ENCODE measurements around the gene CASP3.
A peak's percentile ranks its signal among the peaks of the same experiment; 100 is the strongest.
"Not testable (repeated sequence)": the region's sequence is repeated elsewhere in the genome, so short reads cannot be mapped to it uniquely, and the experiment has no call there.

The CASP3 gene

DNA sequence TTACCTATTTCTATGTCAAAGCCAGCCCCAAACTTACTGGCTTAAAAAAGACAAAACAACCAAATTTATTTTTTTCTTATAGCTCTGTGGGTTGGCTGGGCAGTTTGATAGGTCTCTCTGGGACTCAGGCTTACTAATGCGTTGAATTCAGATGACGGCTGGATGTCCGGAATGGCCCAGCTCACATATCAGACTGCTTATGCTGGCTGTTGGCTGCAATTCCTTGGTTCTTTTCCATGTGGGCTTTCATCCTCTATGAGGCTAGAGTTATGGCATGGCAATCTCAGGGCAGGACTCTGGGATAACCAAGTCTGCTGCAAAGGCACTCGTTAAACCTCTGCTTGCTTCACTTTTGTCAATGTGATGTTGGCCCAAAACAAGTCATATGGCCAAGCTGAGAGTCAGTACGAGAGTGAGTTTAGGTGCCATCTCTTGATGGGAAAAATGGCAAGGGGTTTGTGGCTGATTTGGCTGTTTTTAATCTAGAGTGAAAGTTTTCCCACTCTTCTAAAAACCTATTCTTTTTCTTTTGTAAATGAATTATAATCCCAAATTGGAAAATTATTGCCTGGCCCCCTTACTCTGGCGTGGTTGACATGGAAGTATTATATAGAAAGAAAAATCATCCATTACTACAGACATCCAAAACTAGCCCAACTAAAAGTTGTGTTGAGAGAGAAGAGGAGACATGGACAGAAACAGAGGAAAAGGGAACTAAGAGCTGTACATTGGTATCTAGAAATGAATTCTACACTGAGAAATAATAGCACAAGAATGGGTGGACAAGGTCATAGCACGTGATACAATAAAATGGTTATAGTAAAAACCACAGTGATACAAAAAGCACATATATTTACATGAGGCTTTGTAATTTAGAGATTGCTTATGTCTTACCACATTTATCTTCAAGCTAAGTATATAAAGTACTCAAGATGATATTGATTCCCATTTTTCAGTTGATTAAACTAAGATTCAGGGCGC is 6.9 kb upstream of the CASP3 start:
- no peaks in the 10 kb centered on the region for H3K9me2 ChIP-seq (replicated peaks; ENCODE audit: control insufficient read depth, low read length)
- H3F3A ChIP-seq (ENCODE audit: control insufficient read depth, insufficient read depth): peaks cover 11% of the 10 kb centered on the region
- H3K27ac ChIP-seq (ENCODE audit: low read depth, low read length): peak overlapping the region; percentile 7; the same call in 1 of the 2 replicates
- peaks cover 6% of the 10 kb centered on the region for H3K79me2 ChIP-seq (ENCODE audit: control insufficient read depth, low read length)
- H3K4me3 ChIP-seq (ENCODE audit: low read length): no peak overlapping the region
- H3K36me3 ChIP-seq (ENCODE audit: control insufficient read depth, low read length): peaks cover 20% of the 10 kb centered on the region
- peaks cover 21% of the 10 kb centered on the region for H3K4me1 ChIP-seq (ENCODE audit: control insufficient read depth, low read length)
- TF ChIP-seq, protein P1, sequence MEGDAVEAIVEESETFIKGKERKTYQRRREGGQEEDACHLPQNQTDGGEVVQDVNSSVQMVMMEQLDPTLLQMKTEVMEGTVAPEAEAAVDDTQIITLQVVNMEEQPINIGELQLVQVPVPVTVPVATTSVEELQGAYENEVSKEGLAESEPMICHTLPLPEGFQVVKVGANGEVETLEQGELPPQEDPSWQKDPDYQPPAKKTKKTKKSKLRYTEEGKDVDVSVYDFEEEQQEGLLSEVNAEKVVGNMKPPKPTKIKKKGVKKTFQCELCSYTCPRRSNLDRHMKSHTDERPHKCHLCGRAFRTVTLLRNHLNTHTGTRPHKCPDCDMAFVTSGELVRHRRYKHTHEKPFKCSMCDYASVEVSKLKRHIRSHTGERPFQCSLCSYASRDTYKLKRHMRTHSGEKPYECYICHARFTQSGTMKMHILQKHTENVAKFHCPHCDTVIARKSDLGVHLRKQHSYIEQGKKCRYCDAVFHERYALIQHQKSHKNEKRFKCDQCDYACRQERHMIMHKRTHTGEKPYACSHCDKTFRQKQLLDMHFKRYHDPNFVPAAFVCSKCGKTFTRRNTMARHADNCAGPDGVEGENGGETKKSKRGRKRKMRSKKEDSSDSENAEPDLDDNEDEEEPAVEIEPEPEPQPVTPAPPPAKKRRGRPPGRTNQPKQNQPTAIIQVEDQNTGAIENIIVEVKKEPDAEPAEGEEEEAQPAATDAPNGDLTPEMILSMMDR (IDR thresholded peaks at IDR 0.05; ENCODE audit: low read depth, low read length, poor library complexity, severe bottlenecking): no peak
- no peaks in the 10 kb centered on the region for H3K9me3 ChIP-seq (ENCODE audit: control insufficient read depth, insufficient read depth, low read length)
- peak overlapping the region; percentile 19 for H3K4me2 ChIP-seq (ENCODE audit: low read length)
- H4K20me1 ChIP-seq (ENCODE audit: control insufficient read depth, insufficient read depth, low read depth, low read length): no peaks in the 10 kb centered on the region
- H3K27me3 ChIP-seq (ENCODE audit: control insufficient read depth, low read length): no peaks in the 10 kb centered on the region

DNA sequence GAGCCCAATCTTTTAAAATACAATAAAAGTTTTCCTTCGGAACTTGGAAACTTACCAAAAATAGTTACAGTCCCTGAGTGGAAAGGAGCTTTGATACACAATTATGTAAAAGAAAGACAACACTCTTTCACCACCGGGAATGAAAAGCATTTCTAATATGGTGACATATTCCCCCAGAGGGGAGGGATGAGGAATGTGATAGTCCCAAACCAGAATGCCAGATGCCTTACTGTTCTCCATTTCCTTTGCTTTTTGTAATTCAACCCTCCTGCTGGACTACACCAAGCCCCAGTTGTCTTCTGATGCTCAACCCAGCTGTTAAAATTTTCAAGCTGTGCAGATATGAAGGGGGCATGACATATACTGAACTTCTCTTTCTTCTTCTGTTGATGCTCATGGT is 4.4 kb upstream of the CASP3 start:
- no peaks in the 10 kb centered on the region for H3K27me3 ChIP-seq (ENCODE audit: control insufficient read depth, low read length)
- peaks cover 23% of the 10 kb centered on the region for H3K36me3 ChIP-seq (ENCODE audit: control insufficient read depth, low read length)
- no peaks in the 10 kb centered on the region for H3K9me2 ChIP-seq (replicated peaks; ENCODE audit: control insufficient read depth, low read length)
- no peak overlapping the region for H3K4me3 ChIP-seq (ENCODE audit: low read length)
- H3K27ac ChIP-seq (ENCODE audit: low read depth, low read length): no peak overlapping the region
- no peak for TF ChIP-seq EZH2phosphoT487 (IDR thresholded peaks at IDR 0.05; ENCODE audit: borderline replicate concordance, low read length)
- TF ChIP-seq, protein P1 (IDR thresholded peaks at IDR 0.05; ENCODE audit: low read depth, low read length, poor library complexity, severe bottlenecking): no peak
- H3K4me2 ChIP-seq (ENCODE audit: low read length): no peak overlapping the region
- no peaks in the 10 kb centered on the region for H4K20me1 ChIP-seq (ENCODE audit: control insufficient read depth, insufficient read depth, low read depth, low read length)
- peaks cover 31% of the 10 kb centered on the region for H3K4me1 ChIP-seq (ENCODE audit: control insufficient read depth, low read length)
- peaks cover 8% of the 10 kb centered on the region; the same call in 1 of the 2 replicates for H3F3A ChIP-seq (ENCODE audit: control insufficient read depth, insufficient read depth)
- H3K9me3 ChIP-seq (ENCODE audit: control insufficient read depth, insufficient read depth, low read length): no peaks in the 10 kb centered on the region
- peaks cover 25% of the 10 kb centered on the region for H3K79me2 ChIP-seq (ENCODE audit: control insufficient read depth, low read length)

DNA sequence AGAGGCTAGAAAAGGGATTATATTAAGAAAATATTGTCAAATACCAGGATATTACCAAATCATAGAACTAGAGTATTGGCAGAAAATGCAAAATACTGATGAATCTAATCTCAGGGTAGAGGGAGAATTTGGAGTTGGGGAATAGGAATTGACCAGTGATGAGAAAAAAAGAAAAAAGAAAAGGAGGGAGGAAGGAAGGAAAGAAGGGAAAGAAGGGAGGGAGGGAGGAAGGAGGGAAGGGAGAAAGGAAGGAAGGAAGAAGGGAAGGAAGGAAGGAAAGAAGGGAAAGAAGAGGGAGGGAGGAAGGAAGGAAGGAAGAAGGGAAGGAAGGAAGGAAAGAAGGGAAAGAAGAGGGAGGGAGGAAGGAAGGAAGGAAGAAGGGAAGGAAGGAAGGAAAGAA is 3.4 kb upstream of the CASP3 start:
- H3K9me3 ChIP-seq (ENCODE audit: control insufficient read depth, insufficient read depth, low read length); H4K20me1 ChIP-seq (ENCODE audit: control insufficient read depth, insufficient read depth, low read depth, low read length); H3K4me3 ChIP-seq (ENCODE audit: low read length); H3K27ac ChIP-seq (ENCODE audit: low read depth, low read length); H3F3A ChIP-seq (ENCODE audit: control insufficient read depth, insufficient read depth); H3K27me3 ChIP-seq (ENCODE audit: control insufficient read depth, low read length); H3K4me2 ChIP-seq (ENCODE audit: low read length); H3K9me2 ChIP-seq (replicated peaks; ENCODE audit: control insufficient read depth, low read length): not testable (repeated sequence)
- Histone ChIP-seq H3K79me2 (ENCODE audit: control insufficient read depth, low read length) (peaks cover 34% of the 10 kb centered on the region), H3K36me3 (ENCODE audit: control insufficient read depth, low read length) (peaks cover 32% of the 10 kb centered on the region), H3K4me1 (ENCODE audit: control insufficient read depth, low read length) (peaks cover 36% of the 10 kb centered on the region)

DNA sequence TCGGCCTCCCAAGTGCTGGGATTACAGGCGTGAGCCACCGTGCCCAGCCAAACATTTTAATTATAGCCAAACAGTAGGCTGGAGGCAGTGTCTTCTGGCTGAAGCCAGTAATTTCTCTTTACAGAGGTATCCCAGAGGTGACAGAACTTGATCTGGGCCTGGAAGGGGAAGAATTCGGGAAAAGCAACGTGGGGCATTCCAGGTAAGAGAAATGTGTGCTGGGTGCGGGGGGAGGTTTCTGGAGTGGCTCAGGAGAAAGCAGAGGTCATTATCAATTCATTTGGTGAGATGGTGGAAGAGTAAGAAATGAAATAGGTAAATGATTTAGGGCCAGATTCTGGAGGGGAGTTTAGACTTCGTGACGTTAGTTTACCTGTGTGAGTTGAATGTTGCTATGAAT is 2.7 kb upstream of the CASP3 start:
- TF ChIP-seq EZH2phosphoT487 (IDR thresholded peaks at IDR 0.05; ENCODE audit: borderline replicate concordance, low read length): no peak
- TF ChIP-seq, protein P1 (IDR thresholded peaks at IDR 0.05; ENCODE audit: low read depth, low read length, poor library complexity, severe bottlenecking): no peak
- Histone ChIP-seq H3K9me3 (ENCODE audit: control insufficient read depth, insufficient read depth, low read length) (no peaks in the 10 kb centered on the region), H3K36me3 (ENCODE audit: control insufficient read depth, low read length) (peaks cover 37% of the 10 kb centered on the region), H4K20me1 (ENCODE audit: control insufficient read depth, insufficient read depth, low read depth, low read length) (peaks cover 10% of the 10 kb centered on the region; the same call in 1 of the 2 replicates), H3K4me3 (ENCODE audit: low read length) (no peak overlapping the region), H3K27me3 (ENCODE audit: control insufficient read depth, low read length) (no peaks in the 10 kb centered on the region), H3K27ac (ENCODE audit: low read depth, low read length) (no peak overlapping the region), H3K4me1 (ENCODE audit: control insufficient read depth, low read length) (peaks cover 39% of the 10 kb centered on the region), H3K4me2 (ENCODE audit: low read length) (no peak overlapping the region), H3F3A (ENCODE audit: control insufficient read depth, insufficient read depth) (no peaks in the 10 kb centered on the region), H3K9me2 (replicated peaks; ENCODE audit: control insufficient read depth, low read length) (no peaks in the 10 kb centered on the region), H3K79me2 (ENCODE audit: control insufficient read depth, low read length) (peaks cover 42% of the 10 kb centered on the region)
